GM15510 (cell line): ENCODE results near the gene DRP2.

Experiments
- POLR2A ChIP-seq: IDR thresholded peaks from 3 replicates; pipeline ENCODE4 v1.6.1; 2011; ENCODE audit warnings: borderline replicate concordance; ENCODE audit not compliant: insufficient read length; ENCODE audit errors: extremely low read depth

DRP2 gene, protein sequence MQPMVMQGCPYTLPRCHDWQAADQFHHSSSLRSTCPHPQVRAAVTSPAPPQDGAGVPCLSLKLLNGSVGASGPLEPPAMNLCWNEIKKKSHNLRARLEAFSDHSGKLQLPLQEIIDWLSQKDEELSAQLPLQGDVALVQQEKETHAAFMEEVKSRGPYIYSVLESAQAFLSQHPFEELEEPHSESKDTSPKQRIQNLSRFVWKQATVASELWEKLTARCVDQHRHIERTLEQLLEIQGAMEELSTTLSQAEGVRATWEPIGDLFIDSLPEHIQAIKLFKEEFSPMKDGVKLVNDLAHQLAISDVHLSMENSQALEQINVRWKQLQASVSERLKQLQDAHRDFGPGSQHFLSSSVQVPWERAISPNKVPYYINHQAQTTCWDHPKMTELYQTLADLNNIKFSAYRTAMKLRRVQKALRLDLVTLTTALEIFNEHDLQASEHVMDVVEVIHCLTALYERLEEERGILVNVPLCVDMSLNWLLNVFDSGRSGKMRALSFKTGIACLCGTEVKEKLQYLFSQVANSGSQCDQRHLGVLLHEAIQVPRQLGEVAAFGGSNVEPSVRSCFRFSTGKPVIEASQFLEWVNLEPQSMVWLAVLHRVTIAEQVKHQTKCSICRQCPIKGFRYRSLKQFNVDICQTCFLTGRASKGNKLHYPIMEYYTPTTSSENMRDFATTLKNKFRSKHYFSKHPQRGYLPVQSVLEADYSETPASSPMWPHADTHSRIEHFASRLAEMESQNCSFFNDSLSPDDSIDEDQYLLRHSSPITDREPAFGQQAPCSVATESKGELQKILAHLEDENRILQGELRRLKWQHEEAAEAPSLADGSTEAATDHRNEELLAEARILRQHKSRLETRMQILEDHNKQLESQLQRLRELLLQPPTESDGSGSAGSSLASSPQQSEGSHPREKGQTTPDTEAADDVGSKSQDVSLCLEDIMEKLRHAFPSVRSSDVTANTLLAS

GRCh38 chrX:101219116-101219863, at the start of gene DRP2:
Gene DRP2, plus strand, starts transcription at chrX:101219786. Its CDS starts 11,862 bp downstream, at chrX:101231648.
- no peak for TF ChIP-seq POLR2A

DNA sequence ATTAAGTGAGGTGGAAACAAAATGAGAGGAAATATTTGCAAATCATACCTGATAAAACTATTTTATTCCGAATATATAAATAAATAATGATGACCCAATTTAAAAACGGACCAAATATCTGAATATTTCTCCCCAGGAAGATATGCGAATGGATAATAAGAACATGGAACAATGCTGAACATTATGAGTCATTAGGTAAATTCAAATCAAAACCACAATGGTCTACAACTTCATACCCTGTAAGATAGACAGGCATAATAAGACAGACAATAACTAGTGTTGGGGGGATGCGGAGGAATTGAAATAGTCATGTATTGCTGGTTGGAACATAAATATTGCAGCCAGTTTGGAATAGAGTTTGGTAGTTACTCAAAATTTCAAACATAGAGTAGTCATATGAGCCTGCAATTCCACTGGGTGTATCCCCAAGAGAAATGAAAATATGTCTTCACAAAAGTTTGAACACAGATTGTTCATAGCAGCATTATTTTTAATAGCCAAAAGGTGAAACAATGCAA, 47.6 kb upstream of the DRP2 start:
- no peak for TF ChIP-seq POLR2A

DNA sequence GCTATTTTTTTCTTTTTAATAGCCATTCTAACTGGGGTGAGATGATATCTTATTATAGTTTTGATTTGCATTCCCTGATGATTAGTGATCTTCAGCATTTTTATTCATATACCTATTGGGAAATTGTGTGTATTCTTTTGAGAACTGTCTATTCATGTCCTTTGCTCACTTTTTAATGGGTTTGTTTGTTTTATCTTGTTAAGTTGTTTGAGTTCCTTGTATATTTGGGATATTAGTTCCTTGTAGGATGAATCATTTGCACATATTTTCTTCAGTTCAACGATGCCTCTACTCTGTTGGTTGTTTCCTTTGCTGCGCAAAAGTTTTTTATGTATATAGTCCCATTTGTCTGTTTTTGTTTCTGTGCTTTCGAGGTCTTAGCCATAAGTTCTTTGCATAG, 43.1 kb upstream of the DRP2 start:
- no peak for TF ChIP-seq POLR2A

DNA sequence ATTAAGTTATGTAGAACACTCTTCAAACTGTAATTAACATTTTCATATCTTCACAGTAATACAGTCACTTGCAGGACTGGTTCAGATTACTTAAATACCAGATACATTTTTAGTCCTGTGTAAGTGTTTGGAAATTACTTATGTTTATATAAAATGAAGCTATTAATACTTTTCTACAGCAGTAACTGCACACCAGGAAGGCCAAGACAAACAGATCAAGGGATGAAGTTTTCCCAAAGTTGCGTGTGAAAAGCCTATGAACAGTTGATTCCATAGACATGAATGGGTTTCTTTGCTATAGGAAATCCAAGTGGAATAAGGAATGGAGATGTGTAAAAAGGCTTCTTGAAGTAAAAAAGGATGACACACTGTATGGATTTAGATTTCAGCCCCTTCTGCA, 28.9 kb upstream of the DRP2 start:
- TF ChIP-seq POLR2A: no peak

- no peak for TF ChIP-seq POLR2A
These were observed 28.3 kb upstream of the DRP2 start for GRCh38 chrX:101191217-101191750.

GRCh38 chrX:101195442-101196173, 24.0 kb upstream of the DRP2 start:
- TF ChIP-seq POLR2A: no peak

- no peak for TF ChIP-seq POLR2A
These were observed 15.7 kb upstream of the DRP2 start for GRCh38 chrX:101203761-101204351.

GRCh38 chrX:101206471-101206870, 13.1 kb upstream of the DRP2 start:
- no peak for TF ChIP-seq POLR2A

- TF ChIP-seq POLR2A: no peak
These were observed 11.3 kb upstream of the DRP2 start for GRCh38 chrX:101208152-101208905.

- no peak for TF ChIP-seq POLR2A
These were observed 9.0 kb upstream of the DRP2 start for GRCh38 chrX:101210630-101211029.

- TF ChIP-seq POLR2A: no peak
These were observed 1.9 kb upstream of the DRP2 start for GRCh38 chrX:101217689-101218088.

DNA sequence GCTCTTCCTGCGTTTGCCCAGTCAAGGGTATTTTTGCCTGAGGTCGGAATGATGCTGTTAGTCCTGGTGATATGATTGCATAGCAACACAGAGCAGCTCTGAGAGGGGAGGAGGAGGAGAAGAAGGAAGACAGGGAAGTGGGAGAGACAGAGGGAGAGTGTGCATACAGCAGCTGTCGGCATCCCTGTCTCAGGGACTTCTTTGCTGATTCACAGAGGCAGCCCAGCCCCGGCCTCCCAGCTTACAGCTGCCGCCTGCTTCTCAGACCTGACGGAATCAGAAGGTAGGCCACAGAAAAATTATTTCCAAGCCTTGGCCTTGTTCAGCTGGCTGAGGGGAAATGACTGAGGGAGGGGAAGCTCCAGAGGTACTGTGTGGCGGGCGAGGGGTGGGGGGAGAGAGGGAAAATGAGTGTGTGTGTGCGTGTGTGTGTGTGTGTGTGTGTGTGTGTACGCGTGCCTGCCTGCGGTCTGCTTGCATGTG, 319 bp downstream of the DRP2 start:
- TF ChIP-seq POLR2A: no peak
